OCI-LY7 (cell line): Measurements from ENCODE around the gene RBM26. TPM values are rescaled to one million over a fixed set of nuclear protein-coding genes. Genes with fewer than 3 reads are reported as not detected.

Experiments used
- BruUV-seq: library from RNA; stranded (reverse); fragments of 400-500 nt; replicated peaks from 2 replicates; lab custom pipeline; 2021; lab: Mats Ljungman, UMichigan
- CTCF ChIA-PET: fragments of 300-600 bp; sonication (Branson Sonifier 250); formaldehyde crosslinking; loops from one replicate; lab custom pipeline; 2022; ENCODE audit warnings: antibody characterized with exemption; ENCODE audit not compliant: unreplicated experiment; lab: Charles Lee
- POLR2A ChIA-PET: fragments of 300-600 bp; sonication (Branson Sonifier 250); formaldehyde crosslinking; loops from one replicate; lab custom pipeline; 2022; ENCODE audit warnings: antibody characterized with exemption; lab: Charles Lee
- DNase-seq: peaks from one replicate; pipeline ENCODE4 v3.0.0-alpha.2; 2015; ENCODE audit warnings: low spot score
- H2AFZ ChIP-seq: fragments of 200-600 bp; sonication (generic), shearing (Covaris generic); 2 replicates; pipeline ENCODE4 v1.6.1; 2014; ENCODE audit warnings: mild to moderate bottlenecking, antibody characterized with exemption, low read length, moderate library complexity
- H3K27ac ChIP-seq: fragments of 200-600 bp; sonication (generic); 2 replicates; pipeline ENCODE4 v1.5.1; 2014; ENCODE audit warnings: mixed run types, low read depth, mild to moderate bottlenecking, moderate library complexity, low read length, inconsistent platforms; ENCODE audit not compliant: poor library complexity, severe bottlenecking
- H3K36me3 ChIP-seq: fragments of 200-600 bp; sonication (generic); 2 replicates; pipeline ENCODE4 v1.6.1; 2014; ENCODE audit warnings: mild to moderate bottlenecking, antibody characterized with exemption, low read length, moderate library complexity, mixed read lengths; ENCODE audit not compliant: insufficient read depth
- H3K4me1 ChIP-seq: fragments of 200-600 bp; sonication (generic); 2 replicates; pipeline ENCODE4 v1.5.1; 2014; ENCODE audit warnings: mild to moderate bottlenecking, low read length; ENCODE audit not compliant: insufficient read depth, poor library complexity, severe bottlenecking
- H3K4me2 ChIP-seq: fragments of 200-600 bp; sonication (generic); 2 replicates; pipeline ENCODE4 v1.6.1; 2014; ENCODE audit warnings: mild to moderate bottlenecking, low read length
- H3K4me3 ChIP-seq: fragments of 200-600 bp; sonication (generic); 2 replicates; pipeline ENCODE4 v1.5.1; 2014; ENCODE audit warnings: mild to moderate bottlenecking, low read depth, low read length; ENCODE audit not compliant: poor library complexity, severe bottlenecking
- H3K79me2 ChIP-seq: fragments of 200-600 bp; sonication (generic); 2 replicates; pipeline ENCODE4 v1.6.1; 2016; ENCODE audit warnings: low read depth, mild to moderate bottlenecking, low read length, moderate library complexity, mixed read lengths; ENCODE audit not compliant: insufficient read depth
- H3K9me2 ChIP-seq: fragments of 200-600 bp; sonication (generic); 2 replicates; pipeline ENCODE4 v1.6.1; 2016; ENCODE audit warnings: mild to moderate bottlenecking, low read length, mixed read lengths; ENCODE audit not compliant: insufficient read depth
- H3K9me3 ChIP-seq: fragments of 200-600 bp; sonication (generic); 2 replicates; pipeline ENCODE4 v1.6.1; 2014; ENCODE audit warnings: mild to moderate bottlenecking, mixed run types, low read length, mixed read lengths
- H4K20me1 ChIP-seq: fragments of 200-600 bp; sonication (generic); 2 replicates; pipeline ENCODE4 v1.6.1; 2014; ENCODE audit warnings: mild to moderate bottlenecking, antibody characterized with exemption, low read length, moderate library complexity, mixed read lengths; ENCODE audit not compliant: insufficient read depth
- EZH2phosphoT487 ChIP-seq: fragments of 200-600 bp; sonication (generic); IDR thresholded peaks from 2 replicates; pipeline ENCODE4 v1.6.1; 2018; ENCODE audit warnings: low read depth, borderline replicate concordance, mild to moderate bottlenecking, mixed run types, antibody characterized with exemption, low read length, moderate library complexity, mixed read lengths
- intact Hi-C: fragments of 100-400 bp; cut with micrococcal nuclease; formaldehyde crosslinking; loops from one replicate; pipeline ENCODE4 v1.10.0; 2022; ENCODE audit not compliant: unreplicated experiment
- total RNA-seq, 2 experiments: library from RNA; depleted of rRNA in 1 of 2; stranded (reverse); fragments of >200 nt in 1 of 2; shearing (Covaris generic) in 1 of 2; gene quantifications; 2 replicates each; pipeline ENCODE4 v1.2.3, GENCODE V29; 2014 to 2022
- TF ChIP-seq, protein P1 (sequence below): fragments of 200-600 bp; sonication (generic); conservative IDR thresholded peaks from 2 replicates; pipeline ENCODE4 v1.5.1; 2014; ENCODE audit warnings: mild to moderate bottlenecking, antibody characterized with exemption, low read length, moderate library complexity, mixed read lengths

The RBM26 gene
- total RNA-seq, 2 experiments from 2014 or later = 44.1 to 85.2 TPM

DNA sequence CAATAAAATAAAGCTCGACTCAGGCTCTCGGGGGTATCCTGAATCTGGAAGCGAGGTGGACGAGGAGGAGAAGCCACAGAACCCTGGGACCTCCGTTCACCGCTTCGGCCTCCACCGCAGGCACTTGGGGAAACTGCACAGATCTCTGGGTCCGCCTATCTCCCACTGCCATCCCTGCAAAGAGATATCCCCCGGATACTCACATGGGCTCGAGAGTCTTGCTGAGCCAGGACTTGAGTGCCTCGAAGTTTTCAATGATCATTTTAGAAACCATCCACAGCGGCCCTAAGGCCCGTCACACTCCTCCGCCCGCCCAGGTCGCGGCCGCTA, 589 bp downstream of the RBM26 start:
- Histone ChIP-seq H3K4me3 (peak overlapping the region; percentile 98), H3K9me3 (no peaks in the 10 kb centered on the region), H2AFZ (peak overlapping the region; percentile 66), H3K79me2 (peaks cover 80% of the 10 kb centered on the region), H3K27ac (peak overlapping the region; percentile 94), H4K20me1 (peaks cover 50% of the 10 kb centered on the region), H3K4me2 (peak overlapping the region; percentile 87), H3K36me3 (peaks cover 45% of the 10 kb centered on the region), H3K9me2 (no peaks in the 10 kb centered on the region), H3K4me1 (peaks cover 41% of the 10 kb centered on the region)
- CTCF ChIA-PET = interaction anchor here (0.7 to 2.0 kb wide), 2 partner anchors 10 to 19 kb away, joined by 3 to 4 read pairs; no protein-coding TSS in a partner anchor
- POLR2A ChIA-PET = interaction anchor here (0.6 to 2.6 kb wide), 11 partner anchors 8 to 1028 kb away, joined by 3 to 19 read pairs (median 4); no protein-coding TSS in a partner anchor
- BruUV-seq = no TSS peak
- intact Hi-C loops = loop anchor here (5.0 kb wide), 2 partner anchors 213 to 748 kb away; partner anchors contain the start of gene OBI1
- DNase-seq = no peak
- TF ChIP-seq, protein P1, sequence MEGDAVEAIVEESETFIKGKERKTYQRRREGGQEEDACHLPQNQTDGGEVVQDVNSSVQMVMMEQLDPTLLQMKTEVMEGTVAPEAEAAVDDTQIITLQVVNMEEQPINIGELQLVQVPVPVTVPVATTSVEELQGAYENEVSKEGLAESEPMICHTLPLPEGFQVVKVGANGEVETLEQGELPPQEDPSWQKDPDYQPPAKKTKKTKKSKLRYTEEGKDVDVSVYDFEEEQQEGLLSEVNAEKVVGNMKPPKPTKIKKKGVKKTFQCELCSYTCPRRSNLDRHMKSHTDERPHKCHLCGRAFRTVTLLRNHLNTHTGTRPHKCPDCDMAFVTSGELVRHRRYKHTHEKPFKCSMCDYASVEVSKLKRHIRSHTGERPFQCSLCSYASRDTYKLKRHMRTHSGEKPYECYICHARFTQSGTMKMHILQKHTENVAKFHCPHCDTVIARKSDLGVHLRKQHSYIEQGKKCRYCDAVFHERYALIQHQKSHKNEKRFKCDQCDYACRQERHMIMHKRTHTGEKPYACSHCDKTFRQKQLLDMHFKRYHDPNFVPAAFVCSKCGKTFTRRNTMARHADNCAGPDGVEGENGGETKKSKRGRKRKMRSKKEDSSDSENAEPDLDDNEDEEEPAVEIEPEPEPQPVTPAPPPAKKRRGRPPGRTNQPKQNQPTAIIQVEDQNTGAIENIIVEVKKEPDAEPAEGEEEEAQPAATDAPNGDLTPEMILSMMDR = no peak
- no peak for TF ChIP-seq EZH2phosphoT487

DNA sequence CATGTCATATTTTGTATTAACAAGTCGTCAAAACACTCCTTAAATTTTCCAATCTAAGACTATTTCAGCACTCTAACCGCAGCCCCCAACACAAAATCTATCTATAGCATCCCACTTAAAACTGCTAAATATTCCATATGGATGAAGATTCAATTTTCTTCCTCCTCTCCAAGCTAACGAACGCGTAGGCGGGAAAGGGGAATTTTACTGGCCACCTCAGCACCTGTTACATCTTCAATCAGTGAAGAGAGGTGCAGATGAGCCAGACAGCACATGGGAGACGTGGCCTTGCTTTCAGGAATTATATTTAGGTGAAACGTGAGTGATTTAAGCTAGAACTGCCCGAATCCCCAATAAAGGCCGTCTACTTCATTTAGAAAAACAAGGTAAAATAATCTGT, 1.1 kb downstream of the RBM26 start:
- peak overlapping the region; percentile 87 for H3K4me2 ChIP-seq
- peak overlapping the region; percentile 98 for H3K4me3 ChIP-seq
- H3K9me3 ChIP-seq = no peaks in the 10 kb centered on the region
- H3K79me2 ChIP-seq = peaks cover 85% of the 10 kb centered on the region
- ChIA-PET CTCF (no interaction called here), POLR2A (interaction anchor here (0.8 to 2.6 kb wide), 7 partner anchors 9 to 56 kb away, joined by 3 to 19 read pairs (median 4); no protein-coding TSS in a partner anchor)
- intact Hi-C loops = loop anchor here (5.0 kb wide), 2 partner anchors 213 to 748 kb away; partner anchors contain the start of gene OBI1
- TF ChIP-seq EZH2phosphoT487 = no peak
- TF ChIP-seq, protein P1 = no peak
- H4K20me1 ChIP-seq = peaks cover 55% of the 10 kb centered on the region
- peak overlapping the region; percentile 94 for H3K27ac ChIP-seq
- H2AFZ ChIP-seq = no peak overlapping the region
- TSS peak; percentile 54 for BruUV-seq
- H3K4me1 ChIP-seq = peaks cover 41% of the 10 kb centered on the region
- peaks cover 50% of the 10 kb centered on the region for H3K36me3 ChIP-seq
- H3K9me2 ChIP-seq = no peaks in the 10 kb centered on the region
- DNase-seq = no peak

DNA sequence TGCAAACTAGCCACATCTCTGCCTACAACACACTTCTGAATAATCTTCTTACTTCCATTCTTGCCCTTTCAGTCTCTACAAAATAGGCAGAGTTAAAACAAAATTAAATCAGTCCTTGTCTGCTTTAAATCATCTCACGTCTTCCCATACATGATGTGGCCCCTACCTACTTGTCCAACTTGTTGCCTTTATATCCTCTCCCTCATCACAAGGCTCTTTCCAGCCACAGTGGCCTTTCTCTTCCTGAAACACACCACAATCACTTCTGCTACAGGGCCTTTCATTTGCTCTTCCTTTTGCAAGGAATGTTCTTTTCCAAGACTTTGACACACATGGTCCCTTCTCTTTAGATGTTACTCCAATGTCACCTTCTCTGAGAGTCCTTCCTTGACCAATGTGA, 1.7 kb downstream of the RBM26 start:
- intact Hi-C loops = no loop called here
- peak overlapping the region; percentile 94 for H3K27ac ChIP-seq
- DNase-seq = no peak
- ChIA-PET CTCF (no interaction called here), POLR2A (interaction anchor here (1.2 kb wide), 1 partner anchor 10 kb away, joined by 5 read pairs; no protein-coding TSS in a partner anchor)
- peaks cover 56% of the 10 kb centered on the region for H3K36me3 ChIP-seq
- H3K9me3 ChIP-seq = no peaks in the 10 kb centered on the region
- H3K79me2 ChIP-seq = peaks cover 91% of the 10 kb centered on the region
- H3K9me2 ChIP-seq = no peaks in the 10 kb centered on the region
- peak overlapping the region; percentile 87 for H3K4me2 ChIP-seq
- H2AFZ ChIP-seq = no peak overlapping the region
- H3K4me3 ChIP-seq = peak overlapping the region; percentile 98
- BruUV-seq = no TSS peak
- peaks cover 61% of the 10 kb centered on the region for H4K20me1 ChIP-seq
- TF ChIP-seq, protein P1 = no peak
- no peak for TF ChIP-seq EZH2phosphoT487
- H3K4me1 ChIP-seq = peaks cover 41% of the 10 kb centered on the region
